Left lung (tissue), 10 donors: Measurements from ENCODE around the gene PLG. TPM values are rescaled to one million over a fixed set of nuclear protein-coding genes. Genes with fewer than 3 reads are reported as not detected.
"Not testable (repeated sequence)": the region's sequence is repeated elsewhere in the genome, so short reads cannot be mapped to it uniquely, and the experiment has no call there.

Experiments used
- ATAC-seq: fragments of 200-7000 bp; cut with Tn5 transposase; one replicate; pipeline ENCODE4 v1.9.1; 2020; ENCODE audit warnings: moderate library complexity
- DNase-seq, 4 donors: peaks; one replicate each; pipeline ENCODE4 v3.0.0-alpha.2; 2013 to 2020
- H3K27ac ChIP-seq, 2 donors: fragments of 200-600 bp; sonication (generic) in 1 of 2; one replicate each; pipeline versions ENCODE4 v1.5.0 to v1.8.0; 2020 to 2021
- H3K27me3 ChIP-seq, 2 donors: fragments of 200-600 bp; sonication (generic) in 1 of 2; one replicate each; pipeline versions ENCODE4 v1.5.0 to v1.8.0; 2020 to 2021
- H3K36me3 ChIP-seq, 2 donors: fragments of 200-600 bp; sonication (generic) in 1 of 2; one replicate each; pipeline versions ENCODE4 v1.5.0 to v1.8.0; 2020 to 2021
- H3K4me1 ChIP-seq, 2 donors: fragments of 200-600 bp; one replicate each; pipeline ENCODE4 v1.8.0; 2021
- H3K4me3 ChIP-seq, 2 donors: fragments of 200-600 bp; sonication (generic) in 1 of 2; one replicate each; pipeline versions ENCODE4 v1.5.0 to v1.8.0; 2020 to 2021; ENCODE audit warnings: mild to moderate bottlenecking in 1 of 2
- H3K9me3 ChIP-seq, 2 donors: fragments of 200-600 bp; sonication (generic) in 1 of 2; one replicate each; pipeline versions ENCODE4 v1.5.0 to v1.8.0; 2020 to 2021
- CTCF ChIP-seq, 2 donors: fragments of 200-600 bp; sonication (generic) in 1 of 2; IDR thresholded peaks; one replicate each; pipeline versions ENCODE4 v1.5.0 to v1.8.0; 2021; ENCODE audit warnings: antibody characterized with exemption in 2 of 2
- intact Hi-C, 2 donors: fragments of 100-400 bp; cut with DNase I; formaldehyde crosslinking; loops; one replicate each; pipeline versions ENCODE4 v1.11.2 to v1.14.2; 2022
- polyA plus RNA-seq, 6 donors: library from polyadenylated mRNA; unstranded; fragments of 120-200 nt; gene quantifications; one replicate each; pipeline ENCODE4 v1.2.1, GENCODE V29; 2013; ENCODE audit not compliant: insufficient read length in 6 of 6
- total RNA-seq, 2 donors: library from RNA; stranded (reverse); fragmentation: NEBNext Ultra II Directional; extraction: Animal tissue kit (Norgen Biotek cat#: 25700); gene quantifications; one replicate each; pipeline ENCODE4 v1.2.1, GENCODE V29; 2021
- donor health status: DM: no; HTN: yes; CAD: no.
- donor health status: DM: no; HTN: no; CAD: no.

The PLG gene
- total and polyA plus RNA-seq, 8 donors: 0.29 to 8.9 (median 6.2) TPM

- no peak for DNase-seq
- intact Hi-C loops: no loop called here
- TF ChIP-seq CTCF (IDR thresholded peaks at IDR 0.05): no peak
- Histone ChIP-seq H3K36me3 (no peaks in the 10 kb centered on the region), H3K4me3 (no peak overlapping the region), H3K27me3 (no peaks in the 10 kb centered on the region), H3K4me1 (no peaks in the 10 kb centered on the region), H3K9me3 (peaks cover 0 to 14% of the 10 kb centered on the region in 2 donors), H3K27ac (no peak overlapping the region)
- no peak for ATAC-seq
Observed at GRCh38 chr6:160795721-160796120, 93.7 kb downstream of the PLG start.

- Histone ChIP-seq H3K27me3 (no peaks in the 10 kb centered on the region), H3K4me1 (no peaks in the 10 kb centered on the region), H3K4me3 (no peak overlapping the region), H3K27ac (no peak overlapping the region), H3K36me3 (no peaks in the 10 kb centered on the region), H3K9me3 (peaks cover 0 to 14% of the 10 kb centered on the region in 2 donors)
- intact Hi-C loops: no loop called here
- TF ChIP-seq CTCF (IDR thresholded peaks at IDR 0.05): no peak
- ATAC-seq (no peak), DNase-seq (no peak)
Observed at GRCh38 chr6:160798625-160799024, 96.6 kb downstream of the PLG start.

- Histone ChIP-seq H3K36me3 (no peaks in the 10 kb centered on the region), H3K4me1 (no peaks in the 10 kb centered on the region), H3K9me3 (peaks cover 0 to 14% of the 10 kb centered on the region in 2 donors), H3K27me3 (no peaks in the 10 kb centered on the region), H3K27ac (no peak overlapping the region), H3K4me3 (no peak overlapping the region)
- TF ChIP-seq CTCF (IDR thresholded peaks at IDR 0.05): no peak
- intact Hi-C loops: no loop called here
- ATAC-seq (no peak), DNase-seq (no peak)
Observed at GRCh38 chr6:160799801-160800506, 97.9 kb downstream of the PLG start.

- DNase-seq: no peak
- no peak for TF ChIP-seq CTCF (IDR thresholded peaks at IDR 0.05)
- H3K27ac ChIP-seq: no peak overlapping the region
- ATAC-seq: no peak
- H3K27me3 ChIP-seq: no peaks in the 10 kb centered on the region
- no peaks in the 10 kb centered on the region for H3K4me1 ChIP-seq
- no peaks in the 10 kb centered on the region for H3K36me3 ChIP-seq
- intact Hi-C loops: no loop called here
- no peak overlapping the region for H3K4me3 ChIP-seq
- H3K9me3 ChIP-seq: peaks cover 0 to 14% of the 10 kb centered on the region in 2 donors
Observed at GRCh38 chr6:160801418-160801817, 99.4 kb downstream of the PLG start.

GRCh38 chr6:160802049-160802448 lies 100.0 kb downstream of the PLG start:
- DNase-seq, H3K4me1 ChIP-seq, intact Hi-C loops, H3K4me3 ChIP-seq, H3K27me3 ChIP-seq, ATAC-seq, H3K36me3 ChIP-seq, H3K27ac ChIP-seq: not testable (repeated sequence)
- peaks cover 0 to 14% of the 10 kb centered on the region in 2 donors for H3K9me3 ChIP-seq

Other genes starting within 250 kb of the PLG start
- not detected for gene LPA, start 38.0 kb upstream of the PLG start, total RNA-seq
- gene LPA, start 38.0 kb upstream of the PLG start, polyA plus RNA-seq: under 1 TPM; 0.04 to 0.23 (median 0.16) TPM